WTC11 (cell line): Measurements from ENCODE around the gene REEP1.

Experiments
- ESRRA ChIP-seq: sonication (generic); formaldehyde crosslinking; IDR thresholded peaks from 2 replicates; pipeline ENCODE4 v1.8.1; 2022; ENCODE audit warnings: mild to moderate bottlenecking, missing genetic modification reagents, borderline replicate concordance
- KAT7 ChIP-seq: sonication (generic); formaldehyde crosslinking; IDR thresholded peaks from 2 replicates; pipeline ENCODE4 v1.8.1; 2023; ENCODE audit warnings: missing genetic modification reagents, mild to moderate bottlenecking, borderline replicate concordance
- SMAD3 ChIP-seq: sonication (generic); formaldehyde crosslinking; IDR thresholded peaks from 2 replicates; pipeline ENCODE4 v1.8.0; 2022; ENCODE audit warnings: missing genetic modification reagents, mild to moderate bottlenecking, borderline replicate concordance
- SP1 ChIP-seq: sonication (generic); formaldehyde crosslinking; conservative IDR thresholded peaks from 2 replicates; pipeline ENCODE4 v1.8.1; 2022; ENCODE audit warnings: missing genetic modification reagents
- TEAD1 ChIP-seq: sonication (generic); formaldehyde crosslinking; IDR thresholded peaks from 2 replicates; pipeline ENCODE4 v1.8.0; 2022; ENCODE audit warnings: mild to moderate bottlenecking, missing genetic modification reagents
- TF ChIP-seq, protein P1 (sequence below): fragments of 200-600 bp; IDR thresholded peaks from 2 replicates; pipeline ENCODE4 v1.8.0; 2022; ENCODE audit warnings: antibody characterized with exemption
- TF ChIP-seq, protein P2 (sequence below): sonication (generic); formaldehyde crosslinking; IDR thresholded peaks from 2 replicates; pipeline ENCODE4 v1.8.0; 2022; ENCODE audit warnings: mild to moderate bottlenecking, missing genetic modification reagents
- TF ChIP-seq, protein P3 (sequence below): sonication (generic); formaldehyde crosslinking; conservative IDR thresholded peaks from 2 replicates; pipeline ENCODE4 v1.8.1; 2022; ENCODE audit warnings: mild to moderate bottlenecking, missing genetic modification reagents

DNA sequence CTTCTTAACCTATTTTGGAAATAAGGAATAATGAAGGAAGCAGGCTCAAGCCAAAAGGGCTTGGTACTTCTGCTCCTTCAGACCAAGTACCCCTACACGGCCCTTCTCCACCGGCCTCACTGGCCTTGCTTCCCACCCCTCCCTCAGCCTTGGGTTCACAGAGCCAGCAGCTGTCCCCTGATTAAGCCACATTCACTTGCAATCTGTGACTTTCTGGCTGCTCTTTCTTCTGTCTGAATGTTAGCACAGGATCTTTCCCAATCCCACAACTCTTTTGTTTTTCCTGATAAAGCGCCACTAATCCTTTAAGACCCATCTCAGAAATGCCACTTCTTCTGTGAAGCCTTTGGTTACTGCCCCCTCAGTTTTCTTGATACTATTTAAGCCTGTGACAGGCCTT, 52.4 kb downstream of the REEP1 start:
- TF ChIP-seq, protein P1, sequence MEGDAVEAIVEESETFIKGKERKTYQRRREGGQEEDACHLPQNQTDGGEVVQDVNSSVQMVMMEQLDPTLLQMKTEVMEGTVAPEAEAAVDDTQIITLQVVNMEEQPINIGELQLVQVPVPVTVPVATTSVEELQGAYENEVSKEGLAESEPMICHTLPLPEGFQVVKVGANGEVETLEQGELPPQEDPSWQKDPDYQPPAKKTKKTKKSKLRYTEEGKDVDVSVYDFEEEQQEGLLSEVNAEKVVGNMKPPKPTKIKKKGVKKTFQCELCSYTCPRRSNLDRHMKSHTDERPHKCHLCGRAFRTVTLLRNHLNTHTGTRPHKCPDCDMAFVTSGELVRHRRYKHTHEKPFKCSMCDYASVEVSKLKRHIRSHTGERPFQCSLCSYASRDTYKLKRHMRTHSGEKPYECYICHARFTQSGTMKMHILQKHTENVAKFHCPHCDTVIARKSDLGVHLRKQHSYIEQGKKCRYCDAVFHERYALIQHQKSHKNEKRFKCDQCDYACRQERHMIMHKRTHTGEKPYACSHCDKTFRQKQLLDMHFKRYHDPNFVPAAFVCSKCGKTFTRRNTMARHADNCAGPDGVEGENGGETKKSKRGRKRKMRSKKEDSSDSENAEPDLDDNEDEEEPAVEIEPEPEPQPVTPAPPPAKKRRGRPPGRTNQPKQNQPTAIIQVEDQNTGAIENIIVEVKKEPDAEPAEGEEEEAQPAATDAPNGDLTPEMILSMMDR = no peak
- TF ChIP-seq SP1 = no peak
- TF ChIP-seq, protein P2, sequence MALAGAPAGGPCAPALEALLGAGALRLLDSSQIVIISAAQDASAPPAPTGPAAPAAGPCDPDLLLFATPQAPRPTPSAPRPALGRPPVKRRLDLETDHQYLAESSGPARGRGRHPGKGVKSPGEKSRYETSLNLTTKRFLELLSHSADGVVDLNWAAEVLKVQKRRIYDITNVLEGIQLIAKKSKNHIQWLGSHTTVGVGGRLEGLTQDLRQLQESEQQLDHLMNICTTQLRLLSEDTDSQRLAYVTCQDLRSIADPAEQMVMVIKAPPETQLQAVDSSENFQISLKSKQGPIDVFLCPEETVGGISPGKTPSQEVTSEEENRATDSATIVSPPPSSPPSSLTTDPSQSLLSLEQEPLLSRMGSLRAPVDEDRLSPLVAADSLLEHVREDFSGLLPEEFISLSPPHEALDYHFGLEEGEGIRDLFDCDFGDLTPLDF = no peak
- TF ChIP-seq, protein P3, sequence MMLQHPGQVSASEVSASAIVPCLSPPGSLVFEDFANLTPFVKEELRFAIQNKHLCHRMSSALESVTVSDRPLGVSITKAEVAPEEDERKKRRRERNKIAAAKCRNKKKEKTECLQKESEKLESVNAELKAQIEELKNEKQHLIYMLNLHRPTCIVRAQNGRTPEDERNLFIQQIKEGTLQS = no peak
- no peak for TF ChIP-seq KAT7
- no peak for TF ChIP-seq TEAD1 (CRISPR knock-in tag)
- no peak for TF ChIP-seq SMAD3
- TF ChIP-seq ESRRA (CRISPR knock-in tag) = no peak
